ENCODE measurements around the gene DISC1. TPM values are rescaled to one million over a fixed set of nuclear protein-coding genes. Genes with fewer than 3 reads are reported as not detected.

Gene DISC1
- total and polyA plus RNA-seq, 7 experiments from 2014 or later: 7.8 to 33.8 (median 17.1) TPM

DNA sequence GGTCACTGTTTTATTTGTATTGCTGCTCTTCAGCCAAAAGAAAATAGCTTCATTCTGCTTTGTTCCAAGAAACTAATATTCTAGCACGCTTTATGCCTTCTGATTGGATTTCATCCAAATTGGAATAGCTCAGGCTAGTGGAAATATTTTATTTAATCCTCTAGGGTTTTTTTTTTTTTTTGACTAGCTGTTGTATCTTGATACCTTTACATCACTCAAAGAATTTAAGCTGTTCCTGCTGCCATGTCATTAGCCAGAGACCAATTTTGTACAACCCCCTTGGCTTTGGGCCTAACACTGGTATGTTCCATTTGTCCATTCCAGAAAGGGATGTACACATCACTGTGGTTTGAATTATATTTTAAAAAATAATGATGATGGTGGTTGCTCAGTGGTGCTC lies 103.0 kb downstream of the DISC1 start:
- no peak for ATAC-seq
- POLR2A ChIA-PET: interaction anchor here (0.9 kb wide), 1 partner anchor 18 kb away, joined by 3 read pairs; no protein-coding TSS in a partner anchor
- Histone ChIP-seq H3K4me3 (ENCODE audit: low read length) (no peak overlapping the region), H3K36me3 (ENCODE audit: control insufficient read depth in 2 of 3, insufficient read depth in 3 of 3, low read length in 3 of 3) (peaks cover 0 to 9% (median 0%) of the 10 kb centered on the region in 3 experiments), H3K27me3 (ENCODE audit: control insufficient read depth in 2 of 2, insufficient read depth in 2 of 2, low read length in 2 of 2) (no peaks in the 10 kb centered on the region), H3K27ac (ENCODE audit: low read depth, low read length) (no peak overlapping the region), H3K4me1 (ENCODE audit: control insufficient read depth in 2 of 2, insufficient read depth in 2 of 2, low read length in 2 of 2) (no peaks in the 10 kb centered on the region), H3K9me3 (ENCODE audit: control insufficient read depth in 2 of 3, low read length in 3 of 3) (no peaks in the 10 kb centered on the region)
- no peaks in the 10 kb centered on the region for H3K27me3 Mint-ChIP-seq
- CTCF ChIA-PET: no interaction called here
- no peak overlapping the region for H3K4me3 Mint-ChIP-seq
- DNase-seq: no peak
- peaks cover 0 to 44% (median 22%) of the 10 kb centered on the region in 5 donors for H3K36me3 Mint-ChIP-seq
- peaks cover 2 to 13% (median 7%) of the 10 kb centered on the region in 7 donors for H3K4me1 Mint-ChIP-seq
- H3K9me3 Mint-ChIP-seq: peaks cover 0 to 5% (median 0%) of the 10 kb centered on the region in 11 donors
- H3K27ac Mint-ChIP-seq: no peak overlapping the region
- intact Hi-C loops (cut with micrococcal nuclease): no loop called here

DNA sequence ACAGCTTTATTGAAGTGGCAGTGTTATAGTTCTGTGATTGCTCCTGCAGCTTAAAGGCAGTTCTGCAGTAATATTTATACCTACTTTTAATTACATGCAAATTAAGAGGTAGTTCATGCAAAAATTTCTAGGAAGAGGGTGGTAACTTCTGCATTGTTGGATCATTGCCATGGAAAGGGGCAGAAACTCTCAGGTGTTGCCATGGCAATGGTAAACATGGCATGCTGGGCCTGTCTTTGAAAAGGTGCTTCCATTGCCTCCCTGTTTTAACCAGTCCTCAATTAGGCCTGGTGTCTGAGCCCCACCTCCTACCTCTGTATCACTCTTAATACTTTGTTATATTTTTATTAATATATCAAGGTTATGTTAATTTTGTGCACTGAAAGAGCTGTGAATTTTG lies 104.7 kb downstream of the DISC1 start:
- Histone ChIP-seq H3K9me3 (ENCODE audit: control insufficient read depth in 2 of 3, low read length in 3 of 3) (no peaks in the 10 kb centered on the region), H3K4me1 (ENCODE audit: control insufficient read depth in 2 of 2, insufficient read depth in 2 of 2, low read length in 2 of 2) (no peaks in the 10 kb centered on the region), H3K4me3 (ENCODE audit: low read length) (no peak overlapping the region), H3K36me3 (ENCODE audit: control insufficient read depth in 2 of 3, insufficient read depth in 3 of 3, low read length in 3 of 3) (peaks cover 0 to 5% (median 0%) of the 10 kb centered on the region in 3 experiments), H3K27ac (ENCODE audit: low read depth, low read length) (no peak overlapping the region), H3K27me3 (ENCODE audit: control insufficient read depth in 2 of 2, insufficient read depth in 2 of 2, low read length in 2 of 2) (no peaks in the 10 kb centered on the region)
- ChIA-PET POLR2A (no interaction called here), CTCF (no interaction called here)
- H3K27ac Mint-ChIP-seq: no peak overlapping the region
- DNase-seq: no peak
- H3K4me3 Mint-ChIP-seq: no peak overlapping the region
- H3K27me3 Mint-ChIP-seq: no peaks in the 10 kb centered on the region
- H3K36me3 Mint-ChIP-seq: peaks cover 0 to 29% (median 17%) of the 10 kb centered on the region in 5 donors
- peaks cover 0 to 8% (median 0%) of the 10 kb centered on the region in 7 donors for H3K4me1 Mint-ChIP-seq
- no peak for ATAC-seq
- intact Hi-C loops (cut with micrococcal nuclease): no loop called here
- peaks cover 0 to 5% (median 0%) of the 10 kb centered on the region in 11 donors for H3K9me3 Mint-ChIP-seq

DNA sequence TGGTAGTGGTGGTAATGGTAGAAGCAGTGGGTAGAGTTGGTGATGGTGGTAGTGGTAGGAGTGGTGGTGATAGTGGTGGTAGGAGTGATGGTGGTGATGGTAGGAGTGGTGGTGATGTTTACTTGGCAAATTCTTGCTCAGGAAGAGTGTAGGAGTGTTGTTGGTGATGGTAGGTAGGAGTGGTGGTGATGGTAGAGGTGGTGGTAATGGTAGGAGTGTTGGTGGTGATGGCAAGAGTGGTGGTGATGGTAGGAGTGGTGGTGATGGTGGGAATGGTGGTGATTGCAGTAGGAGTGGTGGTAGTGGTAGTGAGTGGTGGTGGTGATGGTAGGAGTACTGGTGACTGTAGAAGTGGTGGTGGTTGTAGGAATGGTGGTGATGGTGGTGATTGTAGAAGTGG lies 106.5 kb downstream of the DISC1 start:
- Histone ChIP-seq H3K27me3 (ENCODE audit: control insufficient read depth in 2 of 2, insufficient read depth in 2 of 2, low read length in 2 of 2) (no peaks in the 10 kb centered on the region), H3K4me1 (ENCODE audit: control insufficient read depth in 2 of 2, insufficient read depth in 2 of 2, low read length in 2 of 2) (no peaks in the 10 kb centered on the region), H3K27ac (ENCODE audit: low read depth, low read length) (no peak overlapping the region), H3K36me3 (ENCODE audit: control insufficient read depth in 2 of 3, insufficient read depth in 3 of 3, low read length in 3 of 3) (no peaks in the 10 kb centered on the region), H3K9me3 (ENCODE audit: control insufficient read depth in 2 of 3, low read length in 3 of 3) (no peaks in the 10 kb centered on the region), H3K4me3 (ENCODE audit: low read length) (no peak overlapping the region)
- H3K4me1 Mint-ChIP-seq: peaks cover 0 to 7% (median 2%) of the 10 kb centered on the region in 7 donors
- POLR2A ChIA-PET: no interaction called here
- CTCF ChIA-PET: no interaction called here
- intact Hi-C loops (cut with micrococcal nuclease): no loop called here
- H3K36me3 Mint-ChIP-seq: peaks cover 0 to 21% (median 9%) of the 10 kb centered on the region in 5 donors
- H3K9me3 Mint-ChIP-seq: peaks cover 0 to 5% (median 0%) of the 10 kb centered on the region in 11 donors
- ATAC-seq (no peak), DNase-seq (no peak)
- H3K27ac Mint-ChIP-seq: no peak overlapping the region
- H3K27me3 Mint-ChIP-seq: no peaks in the 10 kb centered on the region
- no peak overlapping the region for H3K4me3 Mint-ChIP-seq

DNA sequence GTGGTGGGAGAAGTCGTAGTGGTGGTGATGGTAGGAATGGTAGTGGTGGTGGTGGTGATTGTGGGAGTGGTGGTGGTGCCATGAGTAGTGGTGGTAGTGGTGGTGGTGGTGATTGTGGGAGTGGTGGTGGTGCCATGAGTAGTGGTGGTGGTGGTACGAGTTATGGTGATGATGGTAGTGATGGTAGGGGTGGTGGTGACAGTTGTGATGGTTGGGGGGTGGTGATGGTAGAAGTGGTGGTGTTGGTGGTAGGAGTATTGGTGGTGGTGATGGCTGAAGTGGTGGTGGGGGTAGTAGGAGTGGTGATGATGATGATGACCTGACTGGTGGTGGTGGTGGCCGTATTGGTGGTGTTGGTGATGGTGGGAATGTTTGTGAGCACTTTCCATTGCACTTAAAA lies 107.1 kb downstream of the DISC1 start:
- no peak overlapping the region for H3K27ac ChIP-seq (ENCODE audit: low read depth, low read length)
- peaks cover 0 to 5% (median 0%) of the 10 kb centered on the region in 11 donors for H3K9me3 Mint-ChIP-seq
- H3K36me3 Mint-ChIP-seq: peaks cover 0 to 21% (median 8%) of the 10 kb centered on the region in 5 donors
- ATAC-seq: no peak
- ChIA-PET POLR2A (no interaction called here), CTCF (no interaction called here)
- no peaks in the 10 kb centered on the region for H3K4me1 ChIP-seq (ENCODE audit: control insufficient read depth in 2 of 2, insufficient read depth in 2 of 2, low read length in 2 of 2)
- no peak for DNase-seq
- H3K4me3 ChIP-seq (ENCODE audit: low read length): no peak overlapping the region
- H3K9me3 ChIP-seq (ENCODE audit: control insufficient read depth in 2 of 3, low read length in 3 of 3): no peaks in the 10 kb centered on the region
- no peaks in the 10 kb centered on the region for H3K36me3 ChIP-seq (ENCODE audit: control insufficient read depth in 2 of 3, insufficient read depth in 3 of 3, low read length in 3 of 3)
- no peaks in the 10 kb centered on the region for H3K27me3 ChIP-seq (ENCODE audit: control insufficient read depth in 2 of 2, insufficient read depth in 2 of 2, low read length in 2 of 2)
- no peak overlapping the region for H3K4me3 Mint-ChIP-seq
- peaks cover 0 to 9% (median 5%) of the 10 kb centered on the region in 7 donors for H3K4me1 Mint-ChIP-seq
- no peak overlapping the region for H3K27ac Mint-ChIP-seq
- no peaks in the 10 kb centered on the region for H3K27me3 Mint-ChIP-seq
- intact Hi-C loops (cut with micrococcal nuclease): no loop called here

DNA sequence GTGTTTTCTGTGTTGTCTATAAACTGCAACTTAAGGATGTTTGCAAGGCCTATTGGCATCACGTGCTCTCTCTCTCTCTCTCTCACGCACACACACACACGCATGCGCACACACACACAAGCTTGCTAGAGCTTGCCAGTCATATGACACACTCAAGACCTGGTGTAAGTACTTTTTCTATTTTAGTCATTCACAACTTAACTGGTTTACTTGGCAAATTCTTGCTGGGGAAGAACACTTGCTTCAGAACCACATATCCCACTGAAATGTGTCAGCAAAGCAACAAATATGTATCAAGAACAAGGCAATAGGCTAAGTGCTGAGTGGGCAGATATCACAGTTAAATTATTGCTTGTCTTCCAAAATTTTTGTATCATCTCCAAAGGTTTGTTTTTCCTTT lies 107.8 kb downstream of the DISC1 start:
- H3K27ac ChIP-seq (ENCODE audit: low read depth, low read length): no peak overlapping the region
- peaks cover 0 to 9% (median 5%) of the 10 kb centered on the region in 7 donors for H3K4me1 Mint-ChIP-seq
- intact Hi-C loops (cut with micrococcal nuclease): no loop called here
- H3K4me3 ChIP-seq (ENCODE audit: low read length): no peak overlapping the region
- peaks cover 0 to 25% (median 15%) of the 10 kb centered on the region in 5 donors for H3K36me3 Mint-ChIP-seq
- ATAC-seq (no peak), DNase-seq (no peak)
- H3K27me3 ChIP-seq (ENCODE audit: control insufficient read depth in 2 of 2, insufficient read depth in 2 of 2, low read length in 2 of 2): no peaks in the 10 kb centered on the region
- H3K27me3 Mint-ChIP-seq: no peaks in the 10 kb centered on the region
- CTCF ChIA-PET: no interaction called here
- H3K9me3 Mint-ChIP-seq: peaks cover 0 to 6% (median 0%) of the 10 kb centered on the region in 11 donors
- H3K4me3 Mint-ChIP-seq: no peak overlapping the region
- H3K36me3 ChIP-seq (ENCODE audit: control insufficient read depth in 2 of 3, insufficient read depth in 3 of 3, low read length in 3 of 3): peaks cover 0 to 4% (median 0%) of the 10 kb centered on the region in 3 experiments
- no peak overlapping the region for H3K27ac Mint-ChIP-seq
- H3K9me3 ChIP-seq (ENCODE audit: control insufficient read depth in 2 of 3, low read length in 3 of 3): no peaks in the 10 kb centered on the region
- no peaks in the 10 kb centered on the region for H3K4me1 ChIP-seq (ENCODE audit: control insufficient read depth in 2 of 2, insufficient read depth in 2 of 2, low read length in 2 of 2)
- POLR2A ChIA-PET: no interaction called here

DNA sequence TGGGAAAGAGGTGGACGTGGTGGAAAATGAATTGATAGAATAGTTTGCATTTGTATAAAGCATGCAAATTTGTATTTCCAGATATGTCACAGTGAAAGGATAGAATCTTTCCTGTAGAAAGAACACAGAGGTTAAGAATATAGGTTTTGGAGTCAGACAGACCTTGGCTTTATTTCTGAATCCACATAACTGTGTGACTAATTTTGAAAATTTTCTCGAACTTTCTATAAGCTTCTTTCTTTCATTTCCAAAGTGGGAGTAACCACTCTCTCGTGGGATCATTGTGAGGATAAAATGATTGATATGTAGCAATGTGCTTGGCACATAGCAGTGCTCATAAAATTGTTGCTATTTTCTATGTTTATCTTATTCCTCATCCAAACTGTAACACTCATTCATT lies 108.8 kb downstream of the DISC1 start:
- no peak for DNase-seq
- H3K27ac Mint-ChIP-seq: peak overlapping the region in 1 of 9 donors; percentile 4

DNA sequence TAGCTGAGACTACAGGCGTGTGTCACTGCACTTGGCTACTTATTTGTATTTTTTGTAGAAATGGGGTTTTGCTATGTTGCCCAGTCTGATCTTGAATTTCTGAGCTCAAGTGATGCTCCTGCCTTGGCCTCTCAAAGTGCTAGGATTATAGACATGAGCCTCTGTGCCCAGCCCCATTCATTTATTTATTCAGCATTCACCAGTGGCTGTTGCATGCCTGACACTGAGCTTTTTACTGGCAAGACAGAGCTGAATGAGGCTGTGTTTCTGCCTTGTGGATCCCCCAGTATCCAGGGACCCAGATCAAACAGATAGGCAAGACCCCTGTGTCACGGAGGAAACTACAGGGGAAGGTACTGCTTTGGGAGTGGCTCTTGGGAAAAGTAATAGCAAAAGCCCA lies 109.4 kb downstream of the DISC1 start:
- ChIA-PET POLR2A (no interaction called here), CTCF (no interaction called here)
- Histone ChIP-seq H3K9me3 (ENCODE audit: control insufficient read depth in 2 of 3, low read length in 3 of 3) (no peaks in the 10 kb centered on the region), H3K36me3 (ENCODE audit: control insufficient read depth in 2 of 3, insufficient read depth in 3 of 3, low read length in 3 of 3) (peaks cover 0 to 5% (median 0%) of the 10 kb centered on the region in 3 experiments), H3K4me1 (ENCODE audit: control insufficient read depth in 2 of 2, insufficient read depth in 2 of 2, low read length in 2 of 2) (no peaks in the 10 kb centered on the region), H3K4me3 (ENCODE audit: low read length) (no peak overlapping the region), H3K27ac (ENCODE audit: low read depth, low read length) (no peak overlapping the region), H3K27me3 (ENCODE audit: control insufficient read depth in 2 of 2, insufficient read depth in 2 of 2, low read length in 2 of 2) (no peaks in the 10 kb centered on the region)
- Mint-ChIP-seq H3K9me3 (peaks cover 0 to 6% (median 0%) of the 10 kb centered on the region in 11 donors), H3K4me1 (peaks cover 0 to 9% (median 5%) of the 10 kb centered on the region in 7 donors), H3K27ac (peak overlapping the region in 1 of 9 donors; percentile 4), H3K36me3 (peaks cover 3 to 37% (median 28%) of the 10 kb centered on the region in 5 donors), H3K27me3 (no peaks in the 10 kb centered on the region), H3K4me3 (no peak overlapping the region)
- intact Hi-C loops (cut with micrococcal nuclease): no loop called here
- no peak for DNase-seq
- no peak for ATAC-seq

More for the DNA sequence above, 108.8 kb downstream of the DISC1 start:
- intact Hi-C loops (cut with micrococcal nuclease): no loop called here
- Mint-ChIP-seq H3K9me3 (peaks cover 0 to 6% (median 0%) of the 10 kb centered on the region in 11 donors), H3K27me3 (no peaks in the 10 kb centered on the region), H3K4me1 (peaks cover 0 to 9% (median 5%) of the 10 kb centered on the region in 7 donors), H3K36me3 (peaks cover 1 to 35% (median 25%) of the 10 kb centered on the region in 5 donors), H3K4me3 (no peak overlapping the region)
- no peak for ATAC-seq
- no peak overlapping the region for H3K4me3 ChIP-seq (ENCODE audit: low read length)
- POLR2A ChIA-PET: no interaction called here
- peaks cover 0 to 5% (median 0%) of the 10 kb centered on the region in 3 experiments for H3K36me3 ChIP-seq (ENCODE audit: control insufficient read depth in 2 of 3, insufficient read depth in 3 of 3, low read length in 3 of 3)
- CTCF ChIA-PET: no interaction called here
- no peak overlapping the region for H3K27ac ChIP-seq (ENCODE audit: low read depth, low read length)
- H3K27me3 ChIP-seq (ENCODE audit: control insufficient read depth in 2 of 2, insufficient read depth in 2 of 2, low read length in 2 of 2): no peaks in the 10 kb centered on the region
- H3K4me1 ChIP-seq (ENCODE audit: control insufficient read depth in 2 of 2, insufficient read depth in 2 of 2, low read length in 2 of 2): no peaks in the 10 kb centered on the region
- H3K9me3 ChIP-seq (ENCODE audit: control insufficient read depth in 2 of 3, low read length in 3 of 3): no peaks in the 10 kb centered on the region
